IPS DF 6.9 (cell line): ENCODE measurements around the gene CDV3.
"Not testable (repeated sequence)": the region's sequence is repeated elsewhere in the genome, so short reads cannot be mapped to it uniquely, and the experiment has no call there.

Experiments used
- DNase-seq: peaks from one replicate; pipeline ENCODE4 v3.0.0-alpha.2; 2013; ENCODE audit warnings: low read depth, low spot score
- H3K27ac ChIP-seq: one replicate; pipeline ENCODE4 v1.5.1; 2013; ENCODE audit warnings: low read length, control low read depth
- H3K27me3 ChIP-seq: 2 replicates; pipeline ENCODE4 v1.6.1; 2013; ENCODE audit warnings: mild to moderate bottlenecking, low read length; ENCODE audit not compliant: control insufficient read depth, insufficient read depth
- H3K36me3 ChIP-seq: 2 replicates; pipeline ENCODE4 v1.6.1; 2013; ENCODE audit warnings: low read length; ENCODE audit not compliant: control insufficient read depth, insufficient read depth
- H3K4me1 ChIP-seq: 2 replicates; pipeline ENCODE4 v1.6.1; 2013; ENCODE audit warnings: low read length; ENCODE audit not compliant: control insufficient read depth, insufficient read depth
- H3K4me3 ChIP-seq: 2 replicates; pipeline ENCODE4 v1.5.1; 2013; ENCODE audit warnings: mild to moderate bottlenecking, low read length
- H3K9me3 ChIP-seq: 2 replicates; pipeline ENCODE4 v1.6.1; 2013; ENCODE audit warnings: low read length, inconsistent platforms; ENCODE audit not compliant: control insufficient read depth, insufficient read depth
- WGBS: extraction: QIAGEN DNeasy Blood & Tissue Kit; methylation state at CpG from one replicate; pipeline ENCODE4 v1.1.7; 2013; ENCODE audit warnings: mixed read lengths, missing lambda C conversion rate; ENCODE audit not compliant: insufficient read length, insufficient coverage; 5-methylcytosine and 5-hydroxymethylcytosine counted together

CDV3 gene

DNA sequence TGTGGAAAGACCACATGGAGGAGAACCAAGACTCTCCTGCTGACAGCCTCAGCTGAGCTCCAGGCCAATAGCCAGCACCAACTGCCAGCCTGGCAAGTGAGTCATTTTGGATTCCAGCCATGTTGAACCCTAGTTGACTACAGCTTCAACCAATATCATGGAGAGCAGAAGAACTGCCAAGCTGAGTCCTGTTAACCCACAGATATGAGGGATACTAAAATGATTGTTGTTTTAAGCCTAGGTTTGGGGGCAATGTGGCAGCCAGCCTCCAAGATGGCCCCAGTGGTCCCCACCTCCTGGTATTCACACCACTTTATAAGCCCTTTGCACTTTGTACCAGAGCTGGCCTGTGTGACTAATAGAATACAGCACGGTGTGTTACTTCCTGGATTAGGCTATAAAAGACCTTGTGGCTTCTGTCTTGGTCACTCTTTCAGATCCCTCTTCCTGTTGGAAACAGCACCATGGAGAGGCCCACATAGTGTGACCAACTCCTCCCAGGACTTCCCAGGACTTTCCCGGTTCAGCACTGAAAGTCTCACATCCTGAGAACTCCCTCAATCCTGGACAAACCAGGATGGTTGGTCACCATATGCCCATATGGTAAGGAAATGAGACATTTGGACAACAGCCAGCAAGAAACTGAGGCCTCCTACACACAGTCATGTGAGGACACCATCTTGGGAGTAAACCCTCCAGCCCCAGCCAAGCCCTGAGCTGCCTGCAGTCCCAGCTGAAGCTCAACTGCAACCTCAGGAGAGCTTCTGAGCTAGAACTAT lies 32.4 kb upstream of the CDV3 start:
- Histone ChIP-seq H3K4me1 (no peaks in the 10 kb centered on the region), H3K36me3 (no peaks in the 10 kb centered on the region), H3K27ac (no peak overlapping the region), H3K4me3 (no peak overlapping the region), H3K9me3 (no peaks in the 10 kb centered on the region; the same call in 1 of the 2 replicates), H3K27me3 (no peaks in the 10 kb centered on the region)
- WGBS = no CpG with 5 or more reads among the region's 2 CpGs
- DNase-seq = no peak

DNA sequence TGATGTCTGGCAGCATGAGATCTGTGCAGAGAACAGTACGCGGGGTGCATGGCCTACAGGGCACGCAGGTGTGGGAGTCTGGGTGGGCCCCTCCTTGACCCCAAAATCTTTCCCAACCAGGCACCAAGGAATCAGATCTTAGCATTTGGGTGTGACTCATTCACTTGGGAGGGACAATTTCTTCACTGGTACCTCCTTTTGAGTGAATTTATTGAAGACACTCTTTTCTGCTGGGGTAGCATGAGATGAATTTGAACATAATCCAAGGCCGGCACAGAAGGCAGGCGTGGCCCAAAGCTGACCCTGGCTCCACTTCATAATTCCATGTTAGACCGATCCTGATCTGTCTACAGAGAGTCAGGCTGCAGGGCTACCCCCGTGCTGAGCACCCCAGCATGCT lies 30.6 kb upstream of the CDV3 start:
- no peaks in the 10 kb centered on the region for H3K27me3 ChIP-seq
- DNase-seq = no peak
- no peaks in the 10 kb centered on the region; the same call in 1 of the 2 replicates for H3K9me3 ChIP-seq
- H3K4me1 ChIP-seq = no peaks in the 10 kb centered on the region
- no CpG with 5 or more reads among the region's 7 CpGs for WGBS
- H3K36me3 ChIP-seq = no peaks in the 10 kb centered on the region
- no peak overlapping the region for H3K4me3 ChIP-seq
- H3K27ac ChIP-seq = no peak overlapping the region

DNA sequence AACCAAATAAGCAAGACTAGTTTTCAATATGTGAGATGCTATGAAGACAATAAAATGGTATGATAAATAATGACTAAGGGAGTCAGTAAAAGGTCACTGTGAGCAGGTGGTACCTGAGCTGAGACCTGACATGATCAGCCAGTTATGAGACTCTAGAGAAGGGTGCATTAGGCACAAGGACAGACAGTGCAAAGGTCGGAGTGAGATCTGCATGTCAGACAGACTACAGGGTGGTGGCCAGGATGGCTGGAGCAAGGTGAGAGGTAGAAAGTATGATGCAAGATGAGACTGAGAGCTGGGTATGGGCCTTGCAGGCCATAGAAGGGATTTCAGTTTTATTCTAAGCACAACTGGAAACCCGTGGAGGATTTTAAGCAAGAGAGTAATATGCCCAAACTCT lies 28.5 kb upstream of the CDV3 start:
- H3K27ac ChIP-seq = not testable (repeated sequence)

DNA sequence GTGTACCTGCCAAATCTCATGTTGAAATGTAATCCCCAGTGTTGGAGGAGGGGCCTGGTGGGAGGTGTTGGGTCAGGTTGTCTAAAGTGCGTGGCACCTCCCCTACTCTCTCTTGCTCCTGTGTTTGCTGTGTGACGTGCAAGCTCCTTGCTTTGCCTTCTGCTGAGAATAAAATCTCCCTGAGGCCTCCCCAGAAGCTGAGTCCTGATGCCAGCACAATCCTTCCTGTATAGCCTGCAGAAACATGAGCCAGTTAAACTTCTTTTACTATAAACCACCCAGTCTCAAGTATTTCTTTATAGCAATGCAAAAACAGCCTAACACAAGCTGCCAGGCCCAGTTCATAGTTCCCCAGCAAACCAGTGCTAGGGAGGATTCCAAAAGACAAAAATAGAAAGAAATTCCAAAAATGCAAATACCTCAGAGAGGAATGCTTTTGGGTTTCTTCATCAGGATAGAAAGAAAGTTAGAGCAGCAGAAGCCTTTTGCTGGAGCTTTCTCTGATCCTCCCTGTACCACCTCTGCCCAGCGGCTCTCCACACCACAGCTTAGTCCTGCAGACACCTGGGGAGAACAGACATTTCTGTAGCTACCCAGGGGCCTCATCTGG lies 25.9 kb upstream of the CDV3 start:
- Histone ChIP-seq H3K4me1 (no peaks in the 10 kb centered on the region), H3K27me3 (no peaks in the 10 kb centered on the region), H3K9me3 (peaks cover 3% of the 10 kb centered on the region), H3K4me3 (no peak overlapping the region), H3K27ac (no peak overlapping the region), H3K36me3 (0 out of 2 replicates have a peak, but pooled peaks cover 2% of the 10 kb centered on the region)
- DNase-seq = no peak
- no CpG with 5 or more reads among the region's 3 CpGs for whole genome bisulfite sequencing

More for the DNA sequence above, 28.5 kb upstream of the CDV3 start:
- H3K36me3 ChIP-seq, H3K9me3 ChIP-seq, H3K4me3 ChIP-seq, H3K27me3 ChIP-seq, DNase-seq, H3K4me1 ChIP-seq: not testable (repeated sequence)
- no CpG with 5 or more reads among the region's 2 CpGs for WGBS

DNA sequence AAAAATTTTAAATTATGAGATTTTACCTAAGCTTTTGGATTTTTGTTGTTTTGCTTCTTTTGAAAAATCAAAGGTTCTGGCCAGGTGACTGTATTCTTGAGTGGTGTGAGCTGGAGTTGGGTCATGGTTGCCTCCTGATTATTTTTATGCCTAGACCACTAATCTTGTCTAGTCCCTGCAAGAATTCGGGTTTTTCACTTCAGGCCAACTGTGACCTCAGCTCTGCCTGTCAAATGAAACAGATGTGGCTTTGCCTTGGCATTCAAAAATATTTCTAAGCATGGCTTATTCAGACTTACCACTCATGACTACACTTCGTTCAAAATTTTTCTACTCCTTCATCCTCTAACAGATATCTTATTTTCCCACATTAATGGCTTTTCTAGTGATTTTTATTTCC lies 25.4 kb upstream of the CDV3 start:
- Histone ChIP-seq H3K27ac (no peak overlapping the region), H3K36me3 (0 out of 2 replicates have a peak, but pooled peaks cover 2% of the 10 kb centered on the region), H3K27me3 (no peaks in the 10 kb centered on the region), H3K9me3 (peaks cover 3% of the 10 kb centered on the region), H3K4me3 (no peak overlapping the region), H3K4me1 (no peaks in the 10 kb centered on the region)
- 100% methylated on average over 1 of the region's 2 CpGs for WGBS
- DNase-seq = no peak

DNA sequence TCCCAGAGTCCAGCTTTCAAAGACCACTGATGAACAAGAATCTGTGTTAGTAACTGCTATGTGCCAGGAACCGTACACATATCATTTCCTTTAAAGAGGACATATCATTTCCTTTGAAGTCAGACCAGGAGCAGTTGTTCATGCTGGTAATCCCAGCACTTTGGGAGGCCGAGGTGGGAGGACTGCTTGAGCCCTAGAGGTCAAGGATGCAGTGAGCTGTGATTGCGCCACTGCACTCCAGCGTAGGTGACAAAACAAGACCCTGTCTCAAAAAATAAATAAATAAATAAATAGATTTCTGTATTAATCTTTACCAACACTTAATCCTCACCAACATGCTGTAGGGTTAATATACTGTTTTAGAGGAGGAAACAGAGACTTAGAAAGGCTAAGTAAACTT lies 23.9 kb upstream of the CDV3 start:
- Histone ChIP-seq H3K4me1 (no peaks in the 10 kb centered on the region), H3K27me3 (no peaks in the 10 kb centered on the region), H3K9me3 (peaks cover 3% of the 10 kb centered on the region), H3K36me3 (0 out of 2 replicates have a peak, but pooled peaks cover 2% of the 10 kb centered on the region), H3K27ac (no peak overlapping the region), H3K4me3 (no peak overlapping the region)
- no CpG with 5 or more reads among the region's 4 CpGs for WGBS
- DNase-seq = no peak

DNA sequence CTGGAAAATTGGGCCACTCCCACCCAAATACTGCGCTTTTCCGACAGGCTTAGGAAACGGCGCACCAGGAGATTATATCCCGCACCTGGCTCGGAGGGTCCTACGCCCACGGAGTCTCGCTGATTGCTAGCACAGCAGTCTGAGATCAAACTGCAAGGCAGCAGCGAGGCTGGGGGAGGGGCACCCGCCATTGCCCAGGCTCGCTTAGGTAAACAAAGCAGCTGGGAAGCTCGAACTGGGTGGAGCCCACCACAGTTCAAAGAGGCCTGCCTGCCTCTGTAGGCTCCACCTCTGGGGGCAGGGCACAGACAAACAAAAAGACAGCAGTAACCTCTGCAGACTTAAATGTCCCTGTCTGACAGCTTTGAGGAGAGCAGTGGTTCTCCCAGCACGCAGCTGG lies 21.9 kb upstream of the CDV3 start:
- H3K36me3 ChIP-seq, H3K4me1 ChIP-seq: not testable (repeated sequence)
- WGBS = no CpG with 5 or more reads among the region's 14 CpGs

DNA sequence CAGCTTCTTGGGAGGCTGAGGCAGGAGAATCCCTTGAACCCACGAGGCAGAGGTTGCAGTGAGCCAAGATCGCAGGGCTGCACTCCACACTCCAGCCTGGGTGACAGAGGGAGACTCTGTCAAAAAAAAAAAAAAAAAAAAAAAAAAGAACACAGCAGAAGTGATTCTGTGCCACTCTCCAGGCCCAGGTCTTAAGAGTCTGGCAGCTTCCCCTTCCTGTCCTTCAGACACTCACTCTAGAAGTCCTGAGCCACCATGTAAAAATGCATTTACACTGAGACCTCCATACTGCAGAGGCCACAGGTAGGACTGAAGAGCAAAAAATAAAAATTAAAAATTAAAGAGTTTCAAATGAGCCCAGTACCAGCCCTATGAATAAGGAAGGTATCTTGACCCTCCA lies 11.8 kb upstream of the CDV3 start:
- Histone ChIP-seq H3K36me3 (no peaks in the 10 kb centered on the region), H3K27ac (no peak overlapping the region), H3K27me3 (no peaks in the 10 kb centered on the region), H3K4me3 (no peak overlapping the region), H3K4me1 (no peaks in the 10 kb centered on the region), H3K9me3 (no peaks in the 10 kb centered on the region)
- no CpG with 5 or more reads among the region's 2 CpGs for WGBS
- no peak for DNase-seq

More for the DNA sequence above, 21.9 kb upstream of the CDV3 start:
- DNase-seq, H3K4me3 ChIP-seq, H3K9me3 ChIP-seq, H3K27me3 ChIP-seq, H3K27ac ChIP-seq: not testable (repeated sequence)

DNA sequence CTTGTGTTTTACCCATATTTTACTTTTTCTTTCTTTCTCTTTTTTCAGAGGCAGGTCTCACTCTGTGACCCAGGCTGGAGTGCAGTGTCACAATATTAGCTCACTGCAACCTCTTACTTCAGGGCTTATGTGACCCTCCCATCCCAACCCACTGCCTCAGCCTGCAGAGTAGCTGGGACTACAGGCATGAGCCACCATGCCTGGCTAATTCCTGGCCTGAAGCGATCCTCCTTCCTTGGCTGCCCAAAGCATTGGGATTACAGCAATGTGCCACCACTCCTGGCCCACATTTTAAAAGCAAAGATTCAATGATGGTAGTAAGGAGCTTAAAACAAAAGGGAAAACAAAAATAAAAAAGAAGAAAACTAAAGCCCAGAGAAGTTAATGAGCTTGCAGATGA lies 11.1 kb upstream of the CDV3 start:
- Histone ChIP-seq H3K27ac (no peak overlapping the region), H3K4me1 (no peaks in the 10 kb centered on the region), H3K36me3 (no peaks in the 10 kb centered on the region), H3K27me3 (no peaks in the 10 kb centered on the region), H3K4me3 (no peak overlapping the region), H3K9me3 (no peaks in the 10 kb centered on the region)
- WGBS = no CpG with 5 or more reads among the region's 1 CpG
- DNase-seq = no peak

DNA sequence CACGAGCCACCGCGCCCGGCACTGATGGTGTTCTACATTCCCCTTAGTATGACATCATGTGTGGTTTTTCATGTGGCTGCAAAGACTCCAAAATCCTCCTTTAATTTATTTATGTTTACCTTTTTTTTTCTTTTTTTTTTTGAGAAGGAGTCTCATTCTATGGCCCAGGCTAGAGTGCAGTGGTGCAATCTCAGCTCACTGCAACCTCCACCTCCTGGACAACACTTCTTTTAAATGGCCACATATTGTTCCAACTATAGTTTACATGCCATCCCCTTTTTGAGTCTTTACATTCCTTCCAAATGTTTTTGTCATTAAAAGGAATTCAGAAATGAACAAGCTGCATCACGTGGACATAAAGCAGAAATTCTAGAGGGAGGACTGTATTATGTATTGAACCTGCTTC lies 10.3 kb upstream of the CDV3 start:
- DNase-seq = no peak
- Histone ChIP-seq H3K36me3 (no peaks in the 10 kb centered on the region), H3K27ac (no peak overlapping the region), H3K27me3 (no peaks in the 10 kb centered on the region), H3K4me1 (no peaks in the 10 kb centered on the region), H3K9me3 (no peaks in the 10 kb centered on the region), H3K4me3 (no peak overlapping the region)
- WGBS = no CpG with 5 or more reads among the region's 5 CpGs

DNA sequence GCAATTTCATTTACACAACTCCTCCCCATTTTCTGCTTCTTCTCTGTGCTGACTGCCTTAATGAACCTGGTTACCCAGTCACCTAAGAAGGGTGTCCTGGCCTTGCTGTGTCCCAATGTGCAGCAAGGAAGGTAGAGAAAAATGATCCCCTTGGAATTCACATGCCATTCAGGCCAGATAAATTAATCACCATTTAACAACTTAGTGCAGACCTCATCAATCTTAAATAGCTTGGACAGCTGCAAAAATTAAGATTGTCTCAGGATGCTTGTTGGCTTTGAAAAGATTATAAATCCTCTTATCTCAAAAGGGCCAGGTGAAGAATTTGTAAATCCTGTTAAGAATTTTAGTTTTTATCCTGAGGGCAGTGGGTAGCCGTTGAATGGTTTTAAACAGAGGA lies 9.7 kb upstream of the CDV3 start:
- no CpG with 5 or more reads among the region's 1 CpG for WGBS
- DNase-seq = no peak
- Histone ChIP-seq H3K27ac (no peak overlapping the region), H3K27me3 (no peaks in the 10 kb centered on the region), H3K4me1 (no peaks in the 10 kb centered on the region), H3K4me3 (no peak overlapping the region), H3K36me3 (no peaks in the 10 kb centered on the region), H3K9me3 (no peaks in the 10 kb centered on the region)
